ENCODE measurements around the gene HTR4. TPM values are rescaled to one million over a fixed set of nuclear protein-coding genes. Genes with fewer than 3 reads are reported as not detected.

HTR4 gene
- total RNA-seq, 1 donor from 2014 or later: not detected

GRCh38 chr5:148632255-148633066, 21.9 kb downstream of the HTR4 start:
- Mint-ChIP-seq H3K4me3 (ENCODE audit: low read depth) (no peak overlapping the region), H3K4me1 (ENCODE audit: low read depth) (peaks cover 2% of the 10 kb centered on the region), H3K9me3 (ENCODE audit: low read depth) (no peaks in the 10 kb centered on the region), H3K36me3 (ENCODE audit: insufficient read depth) (no peaks in the 10 kb centered on the region), H3K27ac (no peak overlapping the region), H3K27me3 (peaks cover 52% of the 10 kb centered on the region)
- no peak for TF ChIP-seq CTCF (IDR thresholded peaks at IDR 0.05; ENCODE audit: unreplicated experiment)
- no peak for DNase-seq (ENCODE audit: low spot score, unreplicated experiment)

- no peak overlapping the region for H3K27ac Mint-ChIP-seq
- peaks cover 6% of the 10 kb centered on the region for H3K4me1 Mint-ChIP-seq (ENCODE audit: low read depth)
- H3K36me3 Mint-ChIP-seq (ENCODE audit: insufficient read depth): no peaks in the 10 kb centered on the region
- no peak for DNase-seq (ENCODE audit: low spot score, unreplicated experiment)
- no peak overlapping the region for H3K4me3 Mint-ChIP-seq (ENCODE audit: low read depth)
- H3K9me3 Mint-ChIP-seq (ENCODE audit: low read depth): no peaks in the 10 kb centered on the region
- H3K27me3 Mint-ChIP-seq: peaks cover 60% of the 10 kb centered on the region
- no peak for TF ChIP-seq CTCF (IDR thresholded peaks at IDR 0.05; ENCODE audit: unreplicated experiment)
These were observed 27.3 kb downstream of the HTR4 start for GRCh38 chr5:148626986-148627385.

- no peak for TF ChIP-seq CTCF (IDR thresholded peaks at IDR 0.05; ENCODE audit: unreplicated experiment)
- Mint-ChIP-seq H3K4me3 (ENCODE audit: low read depth) (no peak overlapping the region), H3K27me3 (peaks cover 55% of the 10 kb centered on the region), H3K4me1 (ENCODE audit: low read depth) (peaks cover 6% of the 10 kb centered on the region), H3K36me3 (ENCODE audit: insufficient read depth) (no peaks in the 10 kb centered on the region), H3K9me3 (ENCODE audit: low read depth) (no peaks in the 10 kb centered on the region), H3K27ac (no peak overlapping the region)
- DNase-seq (ENCODE audit: low spot score, unreplicated experiment): no peak
These were observed 28.2 kb downstream of the HTR4 start for GRCh38 chr5:148626081-148626613.

- no peak for TF ChIP-seq CTCF (IDR thresholded peaks at IDR 0.05; ENCODE audit: unreplicated experiment)
- Mint-ChIP-seq H3K4me3 (ENCODE audit: low read depth) (no peak overlapping the region), H3K36me3 (ENCODE audit: insufficient read depth) (no peaks in the 10 kb centered on the region), H3K4me1 (ENCODE audit: low read depth) (peaks cover 6% of the 10 kb centered on the region), H3K27me3 (peaks cover 47% of the 10 kb centered on the region), H3K9me3 (ENCODE audit: low read depth) (no peaks in the 10 kb centered on the region), H3K27ac (no peak overlapping the region)
- DNase-seq (ENCODE audit: low spot score, unreplicated experiment): no peak
These were observed 29.1 kb downstream of the HTR4 start for GRCh38 chr5:148625250-148625649.

GRCh38 chr5:148623741-148624140, 30.6 kb downstream of the HTR4 start:
- H3K36me3 Mint-ChIP-seq (ENCODE audit: insufficient read depth): no peaks in the 10 kb centered on the region
- no peak overlapping the region for H3K27ac Mint-ChIP-seq
- no peak for TF ChIP-seq CTCF (IDR thresholded peaks at IDR 0.05; ENCODE audit: unreplicated experiment)
- peaks cover 6% of the 10 kb centered on the region for H3K4me1 Mint-ChIP-seq (ENCODE audit: low read depth)
- no peak for DNase-seq (ENCODE audit: low spot score, unreplicated experiment)
- no peaks in the 10 kb centered on the region for H3K9me3 Mint-ChIP-seq (ENCODE audit: low read depth)
- H3K27me3 Mint-ChIP-seq: peaks cover 39% of the 10 kb centered on the region
- no peak overlapping the region for H3K4me3 Mint-ChIP-seq (ENCODE audit: low read depth)
